ENCODE measurements around the gene LSM14A. TPM values are rescaled to one million over a fixed set of nuclear protein-coding genes. Genes with fewer than 3 reads are reported as not detected.
"Not testable (repeated sequence)": the region's sequence is repeated elsewhere in the genome, so short reads cannot be mapped to it uniquely, and the experiment has no call there.

LSM14A gene
- total RNA-seq, 2 donors from 2014 or later: 145 to 189 TPM

GRCh38 chr19:34248941-34249340, 76.6 kb downstream of the LSM14A start:
- Histone ChIP-seq H3K9me3 (no peaks in the 10 kb centered on the region), H3K36me3 (no peaks in the 10 kb centered on the region), H3K4me1 (replicated peaks) (no peaks in the 10 kb centered on the region), H3K27ac (no peak overlapping the region), H3K4me3 (no peak overlapping the region), H3K27me3 (replicated peaks; ENCODE audit: insufficient read depth) (no peaks in the 10 kb centered on the region)
- TF ChIP-seq POLR2AphosphoS5 (IDR thresholded peaks at IDR 0.05): no peak
- no peak for TF ChIP-seq POLR2A (IDR thresholded peaks at IDR 0.05)
- TF ChIP-seq CTCF (IDR thresholded peaks at IDR 0.05): no peak
- WGBS: 91% methylated on average over 4 of the region's 4 CpGs
- intact Hi-C loops (cut with DNase I): no loop called here
- DNase-seq (ENCODE audit: low spot score): no peak

GRCh38 chr19:34253167-34253566, 80.9 kb downstream of the LSM14A start:
- intact Hi-C loops (cut with DNase I): loop anchor here (10.0 kb wide), 2 partner anchors 78 to 82 kb away; partner anchors contain the start of gene LSM14A
- not testable (repeated sequence) for H3K27me3 ChIP-seq (replicated peaks; ENCODE audit: insufficient read depth); H3K9me3 ChIP-seq; H3K4me1 ChIP-seq (replicated peaks); H3K36me3 ChIP-seq; DNase-seq (ENCODE audit: low spot score); H3K27ac ChIP-seq; H3K4me3 ChIP-seq
- WGBS: 97% methylated on average over 14 of the region's 14 CpGs

DNA sequence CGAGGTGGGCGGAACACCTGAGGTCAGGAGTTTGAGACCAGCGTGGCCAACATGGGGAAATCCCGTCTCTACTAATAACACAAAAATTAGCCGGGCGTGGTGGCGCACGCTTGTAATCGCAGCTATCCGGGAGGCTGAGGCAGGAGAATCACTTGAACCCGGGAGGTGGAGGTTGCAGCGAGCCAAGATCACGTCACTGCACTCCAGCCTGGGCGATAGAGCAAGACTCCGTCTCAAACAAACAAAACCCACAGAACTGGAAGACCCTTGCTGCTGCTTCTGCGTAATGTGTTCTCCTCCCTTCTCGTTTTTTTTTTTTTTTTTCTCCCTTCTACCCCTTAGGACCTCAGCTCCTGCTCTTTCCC, 81.4 kb downstream of the LSM14A start:
- WGBS: 63% methylated on average over 17 of the region's 17 CpGs
- intact Hi-C loops (cut with DNase I): loop anchor here (10.0 kb wide), 2 partner anchors 79 to 81 kb away; partner anchors contain the start of gene LSM14A
- not testable (repeated sequence) for H3K4me1 ChIP-seq (replicated peaks)

GRCh38 chr19:34254046-34254697, 81.9 kb downstream of the LSM14A start, which contains the start of gene GARRE1:
Gene GARRE1 (plus strand): TSS chr19:34254554. CDS start chr19:34300474, 45,920 bp downstream.
- intact Hi-C loops (cut with DNase I): loop anchor here (10.0 kb wide), 2 partner anchors 79 to 81 kb away; partner anchors contain the start of gene LSM14A
- peak; percentile 82 for DNase-seq (ENCODE audit: low spot score)
- H3K9me3 ChIP-seq: no peaks in the 10 kb centered on the region

More for the DNA sequence above, 81.4 kb downstream of the LSM14A start:
- H3K27me3 ChIP-seq (replicated peaks; ENCODE audit: insufficient read depth); DNase-seq (ENCODE audit: low spot score); H3K36me3 ChIP-seq; H3K9me3 ChIP-seq: not testable (repeated sequence)
- peak overlapping the region; percentile 97 for H3K27ac ChIP-seq
- peak overlapping the region; percentile 85 to 88 for H3K4me3 ChIP-seq

DNA sequence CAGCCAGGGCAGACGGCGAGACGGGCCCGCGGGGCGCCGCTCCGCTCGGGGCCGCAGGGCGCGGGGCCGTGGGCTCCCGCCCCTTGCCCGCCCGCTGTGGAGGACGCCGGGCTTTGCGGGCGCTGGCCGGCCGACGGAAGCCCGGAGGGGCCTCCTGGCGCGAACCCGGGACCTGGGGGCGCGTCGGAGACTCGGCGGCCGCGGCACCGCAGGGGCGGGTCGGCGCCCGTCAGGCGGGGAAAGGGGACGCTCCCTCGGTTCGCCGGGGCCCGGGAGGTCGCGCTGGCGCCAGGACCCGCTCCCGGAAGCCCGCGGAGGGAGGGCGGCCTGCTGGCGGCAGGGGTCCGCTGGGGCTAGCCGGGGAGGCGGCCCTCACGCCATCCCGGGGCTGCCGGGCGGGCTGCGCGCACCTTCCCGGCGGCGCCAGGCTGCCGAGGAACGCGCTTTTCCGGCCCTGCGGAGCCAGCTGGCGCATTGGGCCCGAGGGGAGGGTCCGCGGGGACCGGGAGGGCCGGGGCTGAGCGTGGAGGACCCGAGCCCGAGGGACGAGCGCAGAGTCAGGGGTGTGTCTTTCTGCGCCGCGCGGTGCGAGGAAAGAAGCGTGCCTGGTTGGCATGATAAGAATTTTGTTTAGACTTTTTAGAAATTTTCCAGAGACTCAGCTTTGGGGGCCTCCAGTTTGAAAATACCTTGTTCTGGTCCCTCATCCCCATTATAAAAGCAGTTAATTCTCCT, 82.6 kb downstream of the LSM14A start:
- under 1% methylated on average over 46 of the region's 88 CpGs for WGBS
- intact Hi-C loops (cut with DNase I): loop anchor here (10.0 kb wide), 2 partner anchors 80 kb away; partner anchors contain the start of gene LSM14A
- DNase-seq (ENCODE audit: low spot score): no peak
- no peaks in the 10 kb centered on the region for H3K27me3 ChIP-seq (replicated peaks; ENCODE audit: insufficient read depth)
- H3K36me3 ChIP-seq: no peaks in the 10 kb centered on the region
- H3K4me1 ChIP-seq (replicated peaks): peaks cover 2% of the 10 kb centered on the region
- H3K9me3 ChIP-seq: no peaks in the 10 kb centered on the region
- no peak for TF ChIP-seq POLR2A (IDR thresholded peaks at IDR 0.05)
- no peak for TF ChIP-seq POLR2AphosphoS5 (IDR thresholded peaks at IDR 0.05)
- TF ChIP-seq CTCF (IDR thresholded peaks at IDR 0.05): peak in 1 of 4 experiments; percentile 16
- peak overlapping the region; percentile 85 to 88 for H3K4me3 ChIP-seq
- H3K27ac ChIP-seq: peak overlapping the region; percentile 97

More at GRCh38 chr19:34254046-34254697, 81.9 kb downstream of the LSM14A start, which contains the start of gene GARRE1:
- WGBS: 1% methylated on average over 31 of the region's 56 CpGs
- no peaks in the 10 kb centered on the region for H3K36me3 ChIP-seq
- peak within 1 kb of the TSS; percentile 97 for H3K27ac ChIP-seq
- no peaks in the 10 kb centered on the region for H3K27me3 ChIP-seq (replicated peaks; ENCODE audit: insufficient read depth)
- no peaks in the 10 kb centered on the region for H3K4me1 ChIP-seq (replicated peaks)
- peak within 1 kb of the TSS; percentile 85 to 88 for H3K4me3 ChIP-seq
- peak in 1 of 4 experiments; percentile 28 for TF ChIP-seq CTCF (IDR thresholded peaks at IDR 0.05)
- peak; percentile 93 for TF ChIP-seq POLR2AphosphoS5 (IDR thresholded peaks at IDR 0.05)
- TF ChIP-seq POLR2A (IDR thresholded peaks at IDR 0.05): peak; percentile 91

All from prostate gland (tissue), 2 donors.